Lung microvascular endothelial cell (primary cell): ENCODE results near the gene EEIG1. TPM values are rescaled to one million over a fixed set of nuclear protein-coding genes. Genes with fewer than 3 reads are reported as not detected.
A peak's percentile ranks its signal among the peaks of the same experiment; 100 is the strongest.

Source experiments
- DNase-seq, 2 donors: peaks; one replicate each; pipeline versions ENCODE4 v3.0.0 to v3.0.0-alpha.2; 2010; ENCODE audit warnings: low read depth in 2 of 2
- total RNA-seq: library from RNA; depleted of rRNA; stranded (reverse); fragments of >200 nt; gene quantifications from 2 replicates; pipeline ENCODE4 v1.2.1, GENCODE V29; 2014

Gene EEIG1
- total RNA-seq, 1 donor from 2014 or later, result 24.2 TPM

DNA sequence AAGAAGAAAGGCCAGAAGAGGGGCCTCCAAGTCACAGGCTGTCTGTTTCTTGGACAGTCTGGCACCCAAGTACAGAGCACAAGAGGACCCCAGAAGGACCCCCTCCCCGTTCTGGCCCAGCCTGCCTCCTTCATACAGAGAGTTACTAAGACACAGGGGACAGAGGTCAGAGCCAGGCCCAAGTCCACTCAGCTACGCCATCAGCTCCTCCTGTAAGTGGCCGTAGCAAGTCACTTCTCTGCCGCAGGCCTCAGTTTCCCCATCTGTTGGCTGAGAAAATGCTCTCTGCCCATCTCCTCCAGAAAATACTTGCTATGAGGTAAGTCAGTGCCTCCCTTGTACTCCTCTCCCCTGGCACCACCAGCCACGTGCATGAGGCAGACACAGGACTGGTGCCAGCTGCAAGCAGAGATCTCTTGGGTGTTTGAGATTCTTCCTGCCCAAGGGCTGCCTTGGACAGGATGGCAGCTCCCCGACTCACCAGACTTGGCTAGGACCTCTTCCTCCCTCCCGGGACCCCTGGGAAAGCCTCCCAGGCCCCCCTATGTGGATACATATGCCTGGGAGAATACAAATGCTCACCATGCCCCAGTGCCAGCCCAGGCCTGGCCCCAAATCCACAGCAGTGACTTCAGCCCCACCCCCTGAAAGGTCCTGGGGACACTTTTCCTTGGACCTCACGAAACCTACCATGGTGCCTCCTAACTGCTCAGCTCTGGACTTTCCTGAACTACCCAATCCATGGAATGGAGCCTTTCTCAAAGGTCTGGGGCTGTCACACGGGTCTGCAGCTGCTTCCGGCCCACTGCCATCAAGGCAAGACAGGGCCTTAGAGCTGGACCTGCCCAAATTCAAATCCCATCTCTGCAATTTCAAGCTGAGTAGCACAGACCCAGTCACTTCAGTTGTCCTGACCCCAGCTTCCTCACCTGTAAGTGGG is 5.1 kb downstream of the EEIG1 start:
- DNase-seq, result no peak

DNA sequence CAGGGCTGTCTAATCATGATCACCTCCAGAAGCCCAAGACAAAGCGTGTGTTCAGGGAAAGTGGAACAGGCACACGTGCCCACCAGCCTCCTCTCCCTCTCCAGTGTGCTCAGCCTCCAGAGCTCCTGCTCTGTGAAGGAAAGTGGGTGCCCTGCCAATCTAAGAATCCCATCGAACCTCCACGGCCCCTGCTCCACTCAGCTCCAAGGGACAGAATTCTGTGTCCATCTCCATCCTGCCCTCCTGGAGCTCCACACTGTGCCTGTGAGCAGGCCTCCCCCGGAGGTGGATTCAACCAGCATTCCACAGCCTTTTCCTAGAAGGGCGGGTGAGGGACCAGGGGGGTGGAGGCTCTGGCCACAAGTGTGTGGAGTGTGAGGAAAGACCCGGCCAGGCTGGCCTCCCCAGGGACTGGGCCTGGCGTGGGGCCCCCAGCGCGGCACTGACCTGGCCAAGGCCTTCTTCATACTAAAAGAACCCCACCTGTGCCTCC is 6.0 kb downstream of the EEIG1 start:
- no peak for DNase-seq

DNA sequence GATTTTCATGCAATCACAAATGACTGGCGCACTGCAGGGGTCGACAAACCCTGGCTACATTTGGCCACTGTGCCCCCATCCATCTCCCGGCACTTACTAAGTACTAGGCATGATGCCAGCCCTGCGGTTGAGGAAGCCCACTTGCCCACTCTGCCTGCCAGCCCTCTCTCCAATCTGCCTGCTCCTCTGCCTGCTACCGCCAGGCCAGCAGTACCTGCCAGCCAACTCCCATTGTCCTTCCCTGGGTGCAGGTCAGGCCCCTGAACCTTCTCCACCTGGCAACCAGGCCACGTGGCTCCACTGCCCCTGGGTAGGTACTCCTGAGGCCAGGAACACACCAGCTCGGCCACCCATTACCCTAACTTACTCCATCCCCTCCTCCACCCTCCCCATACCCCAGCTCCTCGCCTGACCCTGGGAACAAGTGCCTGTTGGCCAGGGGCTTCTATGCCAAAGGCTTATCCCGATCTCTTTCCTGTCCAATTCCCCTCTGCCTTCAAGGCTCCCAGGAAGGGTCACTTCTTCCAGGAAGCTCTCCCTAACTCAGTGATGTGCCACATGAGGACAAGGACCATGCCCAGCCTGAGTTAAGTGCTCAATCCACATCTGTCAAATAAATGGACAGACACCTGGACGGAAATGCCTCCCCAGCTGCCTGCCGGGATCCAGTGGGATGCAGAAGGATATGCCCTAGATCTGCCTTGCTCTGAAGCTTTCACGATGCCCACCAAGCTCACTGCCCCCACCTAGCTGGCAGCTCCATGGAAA is 6.6 kb downstream of the EEIG1 start:
- DNase-seq, result no peak

DNA sequence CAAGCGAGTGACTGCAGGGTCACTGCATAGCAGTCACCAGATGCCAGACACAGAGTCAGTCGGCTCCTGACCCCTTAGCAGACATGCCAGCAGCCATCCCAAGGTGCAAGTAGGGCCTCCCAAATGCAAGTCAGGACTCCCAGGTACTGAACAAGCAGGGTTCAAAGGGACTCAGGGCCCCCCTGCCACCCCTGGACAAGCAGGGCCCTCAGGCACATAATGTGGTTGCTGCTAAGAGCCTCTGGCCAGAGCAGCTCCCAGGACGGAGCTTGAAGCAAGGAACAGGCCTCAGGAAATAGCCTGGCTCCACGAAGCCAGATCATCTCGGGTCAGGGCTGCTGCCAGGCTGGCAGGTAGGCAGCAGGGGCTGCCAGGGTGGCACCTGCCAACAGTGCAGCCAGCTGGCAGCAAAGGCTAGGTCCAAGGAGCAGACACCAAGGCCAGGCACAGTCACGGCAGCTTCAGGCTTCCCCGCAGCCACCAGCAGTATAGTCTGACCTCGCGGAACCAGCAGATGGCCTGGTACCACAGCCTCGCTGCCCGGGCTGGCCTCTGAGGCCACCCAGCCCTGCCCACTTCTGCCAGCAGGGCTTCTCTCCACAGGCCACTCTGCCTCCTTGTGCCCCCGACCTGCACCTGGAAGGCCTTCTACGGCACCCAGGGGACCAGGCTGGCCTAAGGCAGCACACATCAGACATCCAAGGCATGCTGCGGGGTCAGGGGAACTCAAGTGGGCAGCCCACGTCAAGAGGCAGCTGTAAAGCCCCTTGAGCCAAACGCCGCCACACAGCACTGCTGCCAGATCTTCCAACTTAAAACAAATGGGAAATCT is 7.4 kb downstream of the EEIG1 start:
- DNase-seq, result no peak

DNA sequence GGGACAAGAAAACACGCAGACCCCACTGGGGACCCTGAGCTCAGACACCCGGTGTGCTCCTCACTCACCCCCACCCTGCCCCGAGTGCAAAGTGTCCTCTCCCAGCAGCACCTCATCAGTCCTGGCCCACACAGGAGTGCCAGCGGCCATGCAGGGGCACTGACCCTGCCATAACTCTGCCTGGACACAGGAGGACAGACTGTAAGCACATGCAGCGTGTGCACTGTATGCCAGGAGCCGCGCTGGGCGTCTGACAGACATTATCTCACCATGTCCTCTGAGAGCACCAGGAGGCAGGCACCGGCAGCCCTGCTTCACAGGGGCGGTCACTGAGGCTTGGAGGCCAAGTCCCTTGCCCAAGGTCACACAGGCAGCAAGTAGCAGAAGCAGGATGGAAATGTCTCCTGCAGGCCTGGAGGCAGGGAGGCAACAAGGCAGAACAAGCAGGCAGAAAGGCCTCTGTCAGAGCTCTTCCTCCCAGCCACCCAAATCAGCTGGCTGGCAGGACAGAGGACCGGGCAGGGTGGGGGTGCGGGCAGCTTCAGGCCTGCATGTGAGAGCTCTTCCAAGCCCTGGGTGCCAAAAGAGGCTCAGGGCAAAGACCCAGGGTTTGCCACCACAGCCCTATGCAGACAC is 8.4 kb downstream of the EEIG1 start:
- no peak for DNase-seq

DNA sequence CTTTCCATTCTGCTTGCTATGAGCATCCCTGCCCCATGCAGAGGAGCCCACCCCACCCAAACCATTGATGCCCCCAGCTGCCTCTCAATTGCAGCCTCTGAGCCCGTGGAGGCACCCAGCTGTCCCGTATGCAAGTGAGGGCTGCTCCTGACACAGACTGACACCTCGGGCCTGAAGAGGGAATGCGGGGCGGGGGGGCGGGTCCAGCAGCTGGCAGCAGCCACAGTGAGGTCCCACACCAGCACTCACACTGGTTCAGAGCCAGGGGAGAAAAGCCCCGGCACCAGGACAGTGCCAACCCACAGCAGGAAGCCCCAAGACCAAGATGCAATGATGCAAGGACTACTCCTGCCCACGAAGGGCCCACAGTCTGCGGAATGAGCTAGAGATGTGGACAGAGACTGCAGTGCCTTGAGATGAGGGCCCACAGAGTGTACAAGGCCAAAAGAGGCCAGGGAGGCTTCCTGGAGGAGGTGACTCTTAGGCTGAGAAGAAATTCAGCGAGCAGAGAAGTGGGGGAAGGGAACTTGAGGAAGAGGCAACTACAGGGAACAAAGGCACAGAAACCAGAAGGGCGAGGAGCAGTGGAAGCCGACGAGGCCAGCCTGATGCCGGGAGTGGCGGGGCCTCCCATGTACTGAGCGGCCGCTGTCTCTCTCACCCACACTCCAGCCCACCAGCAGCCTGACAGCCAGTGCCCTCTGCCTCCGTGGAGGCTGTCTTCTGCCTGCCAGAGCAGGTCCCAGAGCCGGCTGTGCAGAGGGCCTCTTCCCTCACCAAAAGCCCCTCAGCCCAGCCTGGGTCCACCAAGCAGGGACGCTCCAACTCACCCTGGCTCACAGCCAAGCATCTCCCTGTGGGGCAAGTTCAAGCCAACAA is 9.2 kb downstream of the EEIG1 start:
- no peak for DNase-seq

DNA sequence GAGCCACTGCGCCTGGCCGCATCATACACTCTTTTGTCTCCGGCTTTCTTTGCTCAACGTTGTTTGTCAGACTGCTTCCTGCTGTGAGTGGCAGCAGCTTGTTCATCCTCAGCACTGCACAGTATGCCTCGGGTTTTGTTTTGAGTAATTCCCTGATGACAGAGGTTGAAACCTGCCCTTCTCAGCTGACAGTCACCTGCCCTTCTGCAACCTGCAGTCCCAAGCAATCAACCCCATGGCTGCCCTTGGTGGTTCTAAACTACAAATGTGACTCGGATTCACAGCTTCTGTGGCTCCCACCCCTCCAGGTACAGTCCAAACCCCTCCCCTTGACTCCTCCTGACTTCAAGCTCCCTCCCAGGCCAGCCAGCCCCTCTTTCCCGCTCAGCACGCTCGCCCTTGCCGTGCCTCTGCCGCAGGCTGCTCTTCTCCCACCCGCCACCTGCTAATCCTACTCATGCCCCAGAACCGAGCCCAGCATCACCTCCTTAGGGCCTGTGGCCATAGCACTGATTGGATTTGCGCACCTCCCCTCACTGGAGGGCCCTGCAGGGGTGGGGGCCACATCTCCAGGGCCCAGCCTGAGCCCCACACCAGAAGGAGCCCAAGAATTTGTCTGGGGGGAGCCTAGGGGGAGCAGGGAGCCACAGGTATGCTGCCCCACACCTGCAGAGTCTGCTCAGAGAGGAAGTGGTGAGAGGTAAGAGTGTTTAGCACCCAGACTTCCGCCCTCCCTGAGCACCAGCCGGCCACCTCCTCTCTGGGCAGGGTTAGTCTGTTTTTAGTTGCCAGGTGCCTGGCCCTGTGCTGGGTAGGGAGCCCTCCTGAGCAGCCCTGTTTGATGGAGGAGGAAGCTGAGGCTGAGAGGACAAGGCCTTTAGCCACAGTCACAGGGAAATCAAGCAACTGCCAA is 10.1 kb downstream of the EEIG1 start:
- DNase-seq, result no peak

DNA sequence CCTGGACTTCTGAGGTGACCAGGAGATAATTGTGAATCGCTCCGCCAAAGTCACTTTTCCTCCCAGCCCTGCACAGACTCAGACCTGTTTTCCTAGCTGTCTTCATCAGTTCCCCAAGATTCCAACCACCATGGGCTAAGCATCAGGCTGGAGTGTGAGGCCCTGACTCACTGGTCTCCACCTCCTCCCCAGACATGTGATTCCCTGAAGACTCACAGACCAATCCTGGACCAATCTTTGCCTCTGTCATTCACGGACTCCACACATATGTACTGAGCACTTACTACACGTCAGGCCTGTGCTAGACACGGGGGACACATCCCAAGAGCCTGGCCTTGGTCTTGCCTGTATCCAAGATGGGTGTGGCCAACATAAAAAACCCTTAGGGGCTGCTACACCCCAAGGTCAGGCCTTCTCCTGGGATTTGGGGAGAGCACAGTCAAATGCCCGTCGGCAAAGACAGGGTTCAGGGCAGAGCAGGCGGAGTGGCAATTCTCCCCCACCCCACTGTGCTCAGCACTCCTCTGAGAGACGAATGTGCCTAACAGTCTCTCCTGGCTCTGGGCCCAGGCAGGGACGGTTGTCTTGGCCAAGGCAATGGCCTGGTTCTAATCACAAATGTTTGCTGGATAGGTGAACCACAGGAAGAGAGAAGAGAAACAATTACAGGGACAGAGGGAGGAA is 11.9 kb downstream of the EEIG1 start:
- peak in 1 of 2 donors; percentile 55 for DNase-seq

DNA sequence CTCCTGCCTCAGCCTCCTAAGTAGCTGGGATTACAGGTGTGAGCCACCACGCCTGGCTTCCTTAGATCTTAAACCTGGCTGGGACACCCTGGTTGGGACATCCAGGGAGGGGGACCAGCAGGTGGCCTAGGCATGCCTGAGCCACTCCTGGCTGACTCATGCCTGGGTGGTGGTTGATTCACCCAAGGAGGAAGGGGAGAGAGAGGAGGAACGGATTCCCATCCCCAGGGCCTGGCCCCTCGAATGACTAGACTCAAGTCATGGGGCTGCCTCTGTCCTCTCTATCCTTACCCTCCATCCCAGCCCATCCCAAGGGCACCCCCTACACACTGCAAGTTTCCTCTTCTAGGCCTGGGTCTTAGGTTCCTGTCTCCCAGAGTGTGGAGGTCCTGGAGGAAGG is 12.7 kb downstream of the EEIG1 start:
- DNase-seq, result peak in 1 of 2 donors; percentile 44

DNA sequence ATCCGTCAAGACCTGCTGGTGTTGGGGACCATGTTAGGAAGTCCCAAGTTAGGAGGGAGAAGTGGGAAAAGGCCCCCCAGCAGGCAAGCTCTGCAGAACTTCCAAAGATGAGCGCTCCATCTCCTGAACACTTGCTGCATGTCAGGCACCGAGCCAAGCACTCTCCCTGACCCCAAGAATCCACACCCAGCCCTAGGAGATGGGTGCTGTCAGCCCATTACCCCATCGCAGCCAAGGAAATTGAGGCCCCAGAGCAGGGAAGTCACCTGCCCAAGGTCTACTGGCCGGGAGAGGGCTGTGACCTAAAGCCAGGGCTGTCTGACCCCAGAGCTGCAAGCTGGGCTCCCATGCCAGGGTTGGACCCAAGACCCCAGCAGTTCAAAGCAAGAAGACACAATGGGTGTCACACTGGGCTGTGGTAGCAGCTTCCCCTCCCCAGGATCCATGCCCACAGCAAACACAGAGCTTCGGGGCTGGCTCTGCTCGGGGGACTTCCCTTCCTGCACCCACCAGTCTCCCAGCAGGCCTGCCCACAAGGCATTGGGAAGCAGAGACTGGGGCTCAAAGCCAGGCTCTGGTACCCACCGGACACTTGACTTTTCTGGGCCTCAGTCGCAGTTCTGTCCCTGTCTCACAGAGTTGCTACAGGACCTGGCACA is 13.5 kb downstream of the EEIG1 start:
- DNase-seq, result no peak

DNA sequence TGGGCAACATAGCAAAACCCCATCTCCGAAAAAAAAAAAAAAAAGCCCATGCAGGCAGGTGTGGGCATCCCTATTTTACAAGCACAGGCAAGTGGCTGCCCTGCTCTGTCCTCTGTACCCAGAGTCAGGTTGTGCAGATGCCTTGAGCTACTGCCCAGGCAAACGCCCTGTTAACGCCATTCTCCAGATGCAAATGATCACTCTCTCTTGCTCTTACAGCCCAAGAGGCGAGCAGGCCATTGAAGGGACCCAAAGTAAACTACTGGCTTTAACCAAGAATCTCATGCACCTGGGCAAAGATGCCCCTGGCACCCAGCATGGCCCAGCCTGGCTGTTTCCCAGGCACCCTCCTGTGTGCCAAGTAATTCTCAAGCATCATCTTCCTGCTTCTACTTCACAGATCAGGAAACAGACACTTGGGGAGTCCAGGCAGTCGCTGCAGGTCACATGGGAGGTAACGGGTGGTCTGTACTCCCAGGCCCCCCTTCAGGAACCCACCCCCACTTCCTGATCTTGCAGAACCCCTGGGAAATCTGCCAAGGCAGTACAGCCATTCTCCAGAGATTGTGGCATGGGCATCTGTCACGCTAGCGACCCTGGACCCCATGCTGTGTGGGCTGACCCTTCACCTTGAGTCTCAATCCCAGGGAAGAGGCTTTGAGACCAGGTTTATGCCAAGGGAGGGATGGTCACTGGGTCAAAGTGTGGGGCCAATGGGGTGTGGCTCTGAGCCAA is 14.2 kb downstream of the EEIG1 start:
- DNase-seq, result no peak

DNA sequence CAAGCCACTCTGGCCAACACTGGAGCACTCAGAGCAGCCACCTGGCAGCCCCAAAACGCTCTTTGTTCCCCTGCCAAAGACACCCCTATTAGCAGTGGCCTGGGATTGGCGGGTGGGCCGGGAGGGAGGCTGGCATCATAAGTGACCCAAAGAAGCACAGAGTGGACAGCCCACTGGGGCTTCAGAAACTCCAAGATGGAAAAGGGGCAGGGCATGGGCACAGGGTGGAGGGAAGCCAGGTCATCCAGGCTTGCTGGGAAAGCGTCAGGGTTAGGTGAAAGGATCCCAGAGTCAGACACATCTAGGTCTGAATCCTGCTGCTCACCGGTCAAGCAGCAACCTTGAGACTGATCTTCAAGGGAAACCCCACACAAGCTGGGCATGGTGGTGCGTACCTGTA is 14.8 kb downstream of the EEIG1 start:
- DNase-seq, result no peak

DNA sequence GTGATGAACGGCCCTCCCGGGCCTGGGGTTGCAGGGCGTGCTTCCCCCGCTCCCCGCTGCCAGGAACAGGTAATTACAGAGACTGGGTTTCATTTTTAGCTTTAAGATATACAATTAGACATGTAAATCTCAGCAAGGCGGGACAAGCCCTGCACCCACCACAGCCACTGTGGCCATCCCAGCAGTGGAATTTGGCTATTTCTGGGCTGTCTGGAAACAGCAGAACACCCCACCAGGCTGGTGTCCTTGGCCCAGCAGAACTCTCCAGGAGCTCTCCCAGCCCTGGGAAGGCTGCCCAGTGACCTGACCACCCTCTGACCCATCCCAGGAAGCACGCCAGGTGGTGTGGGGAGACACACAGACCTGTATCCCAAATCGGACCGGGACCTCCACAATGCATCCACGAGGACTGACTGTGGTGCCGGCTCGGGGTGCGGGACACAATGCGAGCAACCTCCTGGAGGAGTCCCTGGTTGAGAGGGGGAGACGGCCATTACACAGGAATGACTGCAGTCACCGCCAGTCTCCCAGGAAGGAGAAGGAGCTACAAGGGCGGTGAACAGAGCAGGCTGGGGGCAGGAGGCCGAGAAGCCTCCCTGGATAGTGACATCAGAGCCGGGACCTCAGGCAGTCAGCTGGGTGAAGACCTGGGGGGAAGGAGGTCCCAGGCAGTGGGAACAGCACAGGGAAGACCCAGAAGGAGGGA is 17.3 kb downstream of the EEIG1 start:
- no peak for DNase-seq

DNA sequence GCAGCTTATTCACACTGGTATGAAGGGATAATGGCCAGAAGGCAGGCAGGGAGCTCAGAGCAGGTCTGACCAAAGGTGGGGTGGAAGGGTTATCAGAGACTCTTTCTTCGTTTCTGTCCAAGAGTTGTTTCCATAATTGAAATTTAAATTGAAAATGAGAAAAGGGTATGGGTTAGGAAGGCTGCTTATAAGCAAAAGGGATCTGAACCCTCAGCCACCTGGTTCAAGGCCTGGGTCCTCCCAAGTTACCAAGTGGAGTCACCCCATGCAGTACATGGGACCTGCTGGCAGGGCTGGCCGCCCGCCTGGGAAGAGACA is 17.8 kb downstream of the EEIG1 start:
- no peak for DNase-seq

DNA sequence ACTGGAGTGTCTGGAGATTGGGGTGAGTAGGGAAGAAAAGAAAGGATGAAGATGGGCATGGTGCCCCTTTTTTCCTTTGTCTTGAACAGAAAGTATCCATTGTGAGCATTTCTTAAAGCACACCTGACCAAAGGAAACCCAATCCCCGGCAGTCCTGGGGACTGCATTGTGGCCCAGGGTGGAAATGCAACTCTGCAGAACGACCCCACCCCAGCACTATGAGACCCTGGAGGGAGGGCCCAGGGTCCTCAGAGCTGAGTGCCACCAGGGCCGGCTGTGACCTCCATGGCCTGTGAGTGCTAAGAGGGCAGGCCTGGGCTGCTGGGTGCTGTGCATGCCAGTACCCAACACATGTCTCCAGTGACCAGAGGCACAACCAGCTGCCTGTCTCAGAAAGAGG is 18.5 kb downstream of the EEIG1 start:
- DNase-seq, result no peak

DNA sequence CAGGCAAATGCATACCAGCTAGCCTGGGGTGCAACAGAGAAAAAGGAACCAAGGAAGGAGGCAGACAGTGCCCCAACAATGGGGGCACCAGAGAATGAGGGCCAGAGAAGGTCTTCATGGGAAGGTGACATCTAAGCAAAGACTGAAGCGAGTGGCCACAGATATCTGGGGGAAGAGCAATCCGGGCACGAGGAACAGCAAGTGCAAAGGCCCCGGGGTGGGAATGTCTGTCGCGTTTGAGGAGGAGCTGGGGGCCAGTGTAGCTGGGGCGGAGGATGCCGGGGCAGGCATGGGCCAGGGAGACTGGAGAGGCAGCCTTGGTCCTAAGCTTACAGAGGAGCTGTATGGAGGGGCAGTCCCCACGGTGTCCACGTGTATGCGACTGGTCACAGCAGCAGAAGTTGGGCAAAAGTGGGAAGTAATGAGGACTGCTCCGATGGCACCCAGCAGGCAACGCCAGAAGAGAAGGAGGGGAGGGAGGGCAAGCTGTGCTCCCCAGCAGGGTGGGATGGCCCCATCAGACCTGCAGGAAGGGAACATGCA is 19.1 kb downstream of the EEIG1 start:
- no peak for DNase-seq

DNA sequence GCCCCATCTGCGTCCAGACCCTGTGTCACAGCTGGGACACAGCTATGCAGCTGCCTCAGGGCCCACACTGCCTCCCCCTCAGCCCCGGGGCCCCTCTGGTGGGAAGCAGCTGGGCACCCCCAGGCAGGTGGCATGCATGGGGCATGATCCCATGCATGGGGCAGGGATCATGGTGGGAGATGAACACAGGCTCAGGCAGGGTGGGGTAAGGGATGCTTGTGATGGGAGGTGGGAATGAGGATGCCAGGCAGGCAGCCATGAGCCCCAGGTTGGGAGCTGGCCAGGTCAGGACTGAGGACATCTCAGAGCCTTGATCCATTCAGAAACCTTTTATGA is 19.7 kb downstream of the EEIG1 start:
- no peak for DNase-seq
